Thymus (tissue), 11 donors: ENCODE measurements around the gene CCDC141. TPM values are rescaled to one million over a fixed set of nuclear protein-coding genes. Genes with fewer than 3 reads are reported as not detected.
"Not testable (repeated sequence)": the region's sequence is repeated elsewhere in the genome, so short reads cannot be mapped to it uniquely, and the experiment has no call there.

ENCODE experiments used
- DNase-seq, 9 donors: peaks; one replicate each; pipeline ENCODE4 v3.0.0-alpha.2; 2013; ENCODE audit warnings: low spot score in 9 of 9, low read depth in 6 of 9, missing footprints in 1 of 9
- H3K27ac ChIP-seq, 2 donors: one replicate each; pipeline ENCODE4 v1.5.1; 2013; ENCODE audit warnings: control low read depth in 1 of 2, low read depth in 1 of 2, low read length in 1 of 2, mild to moderate bottlenecking in 1 of 2, moderate library complexity in 1 of 2
- H3K27me3 ChIP-seq, 2 donors: one replicate each; pipeline ENCODE4 v1.5.1; 2013; ENCODE audit warnings: low read length in 1 of 2; ENCODE audit not compliant: control insufficient read depth in 2 of 2, insufficient read depth in 1 of 2
- H3K36me3 ChIP-seq, 2 donors: one replicate each; pipeline ENCODE4 v1.5.1; 2013; ENCODE audit warnings: low read length in 1 of 2, mild to moderate bottlenecking in 1 of 2, moderate library complexity in 1 of 2; ENCODE audit not compliant: control insufficient read depth in 2 of 2, insufficient read depth in 2 of 2
- H3K4me1 ChIP-seq, 2 donors: one replicate each; pipeline ENCODE4 v1.5.1; 2013; ENCODE audit warnings: low read length in 2 of 2; ENCODE audit not compliant: control insufficient read depth in 2 of 2, insufficient read depth in 2 of 2
- H3K4me3 ChIP-seq, 2 donors: one replicate each; pipeline ENCODE4 v1.5.1; 2013; ENCODE audit warnings: low read length in 2 of 2, control low read depth in 1 of 2, mild to moderate bottlenecking in 1 of 2
- H3K9me3 ChIP-seq, 2 donors: one replicate each; pipeline ENCODE4 v1.5.1; 2013; ENCODE audit warnings: low read length in 1 of 2, mild to moderate bottlenecking in 1 of 2; ENCODE audit not compliant: control insufficient read depth in 2 of 2, insufficient read depth in 1 of 2
- WGBS: extraction: QIAGEN DNeasy Blood & Tissue Kit; methylation state at CpG from one replicate; pipeline ENCODE4 v1.1.7; 2013; 5-methylcytosine and 5-hydroxymethylcytosine counted together
- polyA plus RNA-seq: library from polyadenylated mRNA; stranded (reverse); fragments of 200-250 nt; gene quantifications from one replicate; pipeline ENCODE4 v1.2.3, GENCODE V29; 2013
- total RNA-seq: library from RNA; stranded (reverse); fragments of 120-200 nt; gene quantifications from one replicate; pipeline ENCODE4 v1.2.4, GENCODE V29; 2013
- donor health status: healthy.

The CCDC141 gene
- total and polyA plus RNA-seq, 2 donors = 0.84 to 5.8 TPM

DNA sequence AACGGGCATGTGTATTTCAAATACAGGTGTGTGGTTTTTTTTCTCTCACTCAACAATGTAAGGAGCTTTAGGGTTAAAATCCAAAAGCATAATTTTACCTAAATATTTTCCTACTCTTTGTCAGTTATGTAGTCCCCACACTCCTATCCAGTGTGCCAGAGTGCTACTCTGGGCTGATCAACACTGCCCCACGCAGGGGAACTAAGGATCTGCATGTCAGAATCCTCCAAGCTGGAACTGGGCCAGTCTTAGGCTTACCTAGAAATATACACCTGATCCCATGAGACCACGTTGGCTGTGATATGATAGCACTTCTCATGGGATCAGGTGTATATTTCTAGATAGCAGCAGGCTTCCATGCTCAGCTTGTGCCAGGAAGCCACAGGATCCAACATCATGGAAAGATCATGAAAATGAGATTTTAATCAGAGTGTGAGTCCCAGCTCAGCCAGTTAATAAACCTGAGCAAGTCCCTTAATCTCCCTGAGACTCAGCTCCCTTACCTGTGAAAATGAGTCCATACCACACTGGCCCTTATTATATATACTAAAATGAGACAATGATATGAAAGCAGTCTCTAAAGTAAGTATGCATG, 29.7 kb downstream of the CCDC141 start:
- H3K9me3 ChIP-seq = no peaks in the 10 kb centered on the region
- 71% methylated on average over 3 of the region's 3 CpGs for WGBS
- H3K4me1 ChIP-seq = peaks cover 2 to 6% of the 10 kb centered on the region in 2 donors
- peak in 3 of 9 donors; percentile 11 to 53 (median 26) for DNase-seq
- no peak overlapping the region for H3K4me3 ChIP-seq
- no peaks in the 10 kb centered on the region for H3K27me3 ChIP-seq
- no peaks in the 10 kb centered on the region for H3K36me3 ChIP-seq
- no peak overlapping the region for H3K27ac ChIP-seq

DNA sequence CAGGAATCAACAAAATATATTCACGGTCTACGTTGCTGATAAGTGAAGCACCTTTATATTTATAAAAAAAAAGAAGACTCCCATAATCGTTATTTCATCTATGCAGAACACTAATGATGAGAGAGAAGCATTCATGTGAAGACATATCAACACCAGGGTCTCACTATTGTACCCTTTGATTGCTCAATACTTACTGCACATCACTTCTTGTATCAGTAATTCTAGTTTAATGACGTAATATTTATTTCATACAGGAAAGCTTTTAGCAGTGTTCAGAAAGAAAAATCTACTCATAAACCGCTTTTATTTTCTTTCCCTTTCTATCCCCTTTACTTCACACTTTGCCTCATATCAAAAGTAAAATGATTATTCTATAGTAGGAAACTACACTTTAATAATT, 30.7 kb downstream of the CCDC141 start:
- 99% methylated on average over 5 of the region's 5 CpGs for WGBS
- no peak overlapping the region for H3K27ac ChIP-seq
- no peak overlapping the region for H3K4me3 ChIP-seq
- H3K27me3 ChIP-seq = no peaks in the 10 kb centered on the region
- no peaks in the 10 kb centered on the region for H3K36me3 ChIP-seq
- H3K9me3 ChIP-seq = no peaks in the 10 kb centered on the region
- peaks cover 2 to 6% of the 10 kb centered on the region in 2 donors for H3K4me1 ChIP-seq
- DNase-seq = no peak

DNA sequence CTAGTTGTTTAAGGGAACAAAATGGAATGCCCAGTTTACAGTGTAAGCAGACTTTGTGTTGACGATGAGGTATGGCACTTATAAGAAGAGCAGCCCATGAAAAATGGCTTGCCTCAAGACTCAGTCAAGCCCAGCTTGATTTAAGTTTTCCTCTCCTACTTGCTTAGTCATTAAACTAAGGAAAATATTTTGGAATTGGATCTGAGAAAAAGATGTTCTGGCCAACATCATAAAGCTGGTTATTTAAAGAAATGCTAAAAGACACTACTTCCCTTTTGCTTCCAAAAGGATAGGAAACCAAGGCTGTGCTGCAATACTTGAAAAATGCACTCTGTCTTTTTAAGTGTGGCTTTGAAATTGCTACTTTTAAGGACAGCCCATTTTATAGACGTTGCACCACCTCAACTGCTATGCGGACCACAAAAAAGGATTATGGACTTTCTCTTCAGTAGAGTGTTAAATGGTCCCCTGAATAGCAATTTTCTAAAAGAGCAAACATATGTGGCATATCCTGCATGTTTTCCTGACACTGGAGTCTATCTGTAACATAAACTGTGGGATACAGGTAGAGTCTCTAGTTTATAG, 32.1 kb downstream of the CCDC141 start:
- peak in 2 of 9 donors; percentile 16 to 31 for DNase-seq
- no peaks in the 10 kb centered on the region for H3K27me3 ChIP-seq
- peaks cover 2 to 6% of the 10 kb centered on the region in 2 donors for H3K4me1 ChIP-seq
- no peaks in the 10 kb centered on the region for H3K36me3 ChIP-seq
- no peak overlapping the region for H3K4me3 ChIP-seq
- H3K27ac ChIP-seq = no peak overlapping the region
- no peaks in the 10 kb centered on the region for H3K9me3 ChIP-seq
- 39% methylated on average over 3 of the region's 3 CpGs for WGBS

DNA sequence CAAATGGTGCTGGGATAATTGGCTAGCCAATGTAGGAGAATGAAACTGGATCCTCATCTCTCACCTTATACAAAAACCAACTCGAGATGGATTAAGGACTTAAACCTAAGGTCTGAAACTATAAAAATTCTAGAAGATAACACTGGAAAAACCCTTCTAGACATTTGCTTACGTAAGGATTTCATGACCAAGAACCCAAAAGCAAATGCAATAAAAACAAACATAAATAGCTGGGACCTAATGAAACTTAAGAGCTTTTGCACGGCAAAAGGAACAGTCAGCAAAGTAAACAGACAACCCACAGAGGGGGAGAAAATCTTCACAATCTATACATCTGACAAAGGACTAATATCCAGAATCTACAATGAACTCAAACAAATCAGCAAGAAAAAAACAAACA, 35.7 kb downstream of the CCDC141 start:
- not testable (repeated sequence) for H3K9me3 ChIP-seq, H3K27ac ChIP-seq, H3K36me3 ChIP-seq, H3K27me3 ChIP-seq, H3K4me1 ChIP-seq, DNase-seq, H3K4me3 ChIP-seq
- 97% methylated on average over 3 of the region's 3 CpGs for WGBS

DNA sequence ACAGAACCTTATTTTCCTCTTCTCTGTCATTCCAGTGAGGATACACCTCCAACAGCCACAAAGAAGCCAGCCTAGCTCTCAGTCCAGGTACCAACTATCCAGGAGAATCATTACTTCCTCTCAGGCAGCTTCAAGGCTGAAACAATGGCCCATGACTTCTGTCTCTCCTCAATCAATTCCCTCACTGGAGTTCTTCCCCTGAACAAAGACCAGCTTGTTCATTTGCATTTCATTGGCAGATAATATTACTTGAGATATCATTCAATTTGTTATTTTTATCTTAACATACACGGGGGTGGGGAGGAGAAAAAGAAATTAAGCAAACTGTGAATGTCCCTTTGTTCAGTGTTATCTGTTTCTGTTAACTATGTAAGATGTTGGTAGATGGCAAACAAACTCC, 44.0 kb downstream of the CCDC141 start:
- Histone ChIP-seq H3K36me3 (no peaks in the 10 kb centered on the region), H3K27ac (no peak overlapping the region), H3K9me3 (peaks cover 0 to 3% of the 10 kb centered on the region in 2 donors), H3K4me3 (no peak overlapping the region), H3K27me3 (no peaks in the 10 kb centered on the region), H3K4me1 (no peaks in the 10 kb centered on the region)
- DNase-seq = no peak
- 87% methylated on average over 1 of the region's 1 CpG for WGBS

DNA sequence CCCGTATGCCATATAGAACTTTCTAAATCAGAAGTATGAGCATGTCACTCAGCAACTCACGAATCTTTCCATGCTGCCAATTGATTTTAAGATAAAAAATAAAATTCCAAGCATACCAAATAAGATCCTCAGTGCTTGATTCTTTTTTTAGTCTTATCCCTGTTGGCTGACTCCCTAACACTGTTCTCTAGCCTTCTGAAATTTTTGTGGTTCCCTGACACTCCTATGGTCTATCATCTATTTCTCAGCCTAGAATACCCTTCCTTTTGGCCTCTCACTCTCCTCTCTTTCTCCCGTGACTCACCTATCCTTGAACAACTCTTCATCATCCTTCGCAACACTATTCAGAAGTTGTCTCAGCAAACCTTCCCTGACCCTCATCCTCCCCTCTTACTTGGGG, 50.5 kb downstream of the CCDC141 start:
- WGBS = 96% methylated on average over 4 of the region's 4 CpGs
- no peak overlapping the region for H3K4me3 ChIP-seq
- no peaks in the 10 kb centered on the region for H3K4me1 ChIP-seq
- no peak for DNase-seq
- no peak overlapping the region for H3K27ac ChIP-seq
- no peaks in the 10 kb centered on the region for H3K27me3 ChIP-seq
- H3K9me3 ChIP-seq = no peaks in the 10 kb centered on the region
- H3K36me3 ChIP-seq = no peaks in the 10 kb centered on the region

DNA sequence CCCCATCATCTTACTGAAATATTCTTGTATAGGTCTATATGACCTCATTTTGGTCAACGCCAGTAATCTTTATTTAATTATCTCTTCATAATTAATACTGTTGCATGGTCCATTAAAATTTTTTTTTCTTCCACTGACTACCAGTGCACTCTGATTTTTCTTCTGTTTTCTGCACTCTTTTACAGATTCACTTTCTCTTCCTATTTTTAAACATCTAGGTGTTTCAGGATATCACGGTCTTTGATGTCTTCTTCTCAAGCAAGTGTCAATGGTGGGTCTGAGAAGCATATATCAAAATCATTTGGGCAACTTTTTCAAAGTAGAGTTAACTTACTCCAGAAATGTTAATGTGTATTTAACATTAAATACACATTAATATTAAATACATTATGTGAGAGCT, 51.4 kb downstream of the CCDC141 start:
- Histone ChIP-seq H3K27me3 (no peaks in the 10 kb centered on the region), H3K36me3 (peaks cover 0 to 4% of the 10 kb centered on the region in 2 donors), H3K9me3 (peaks cover 1 to 7% of the 10 kb centered on the region in 2 donors), H3K4me1 (no peaks in the 10 kb centered on the region), H3K4me3 (no peak overlapping the region), H3K27ac (no peak overlapping the region)
- WGBS = 76% methylated on average over 2 of the region's 2 CpGs
- no peak for DNase-seq

DNA sequence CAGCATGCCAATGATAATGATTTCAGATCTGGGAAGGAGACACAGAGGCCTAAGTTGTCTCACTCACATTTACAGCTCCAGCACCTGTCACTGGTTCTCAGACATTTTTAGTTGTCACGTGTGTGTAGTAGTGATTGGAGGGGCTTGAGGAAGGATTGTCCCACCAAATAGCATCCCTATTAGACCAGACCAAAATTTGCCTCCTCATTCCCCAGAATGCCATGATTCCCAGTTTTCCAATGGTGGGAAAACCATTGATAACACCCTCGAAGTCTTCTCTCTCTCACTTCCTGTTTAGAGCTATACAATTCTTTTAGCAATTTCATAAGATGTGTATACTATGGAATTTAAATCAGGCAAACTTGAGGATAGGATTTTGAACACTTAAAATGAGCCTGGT, 52.5 kb downstream of the CCDC141 start:
- 94% methylated on average over 2 of the region's 2 CpGs for WGBS

DNA sequence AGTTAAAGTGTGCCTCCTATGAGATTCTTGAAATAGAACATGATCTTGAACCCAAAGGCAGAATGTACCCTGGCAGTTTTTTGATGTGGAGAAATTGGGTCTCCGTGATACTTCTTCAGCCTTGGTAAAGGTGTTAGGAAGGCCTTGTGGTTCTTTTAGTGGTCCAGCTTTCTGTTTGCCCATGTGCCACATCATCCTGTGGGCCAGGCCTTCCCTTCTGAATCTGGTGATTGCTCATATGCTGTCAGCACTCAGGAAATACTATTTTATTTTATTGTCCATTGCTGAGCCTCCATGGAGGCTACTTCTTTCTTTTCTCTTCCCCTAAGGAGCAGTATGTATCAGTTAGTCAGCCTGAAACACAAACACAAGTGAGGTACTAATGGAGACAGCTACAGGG, 52.9 kb downstream of the CCDC141 start:
- Histone ChIP-seq H3K4me3 (no peak overlapping the region), H3K27ac (no peak overlapping the region), H3K36me3 (peaks cover 0 to 4% of the 10 kb centered on the region in 2 donors), H3K9me3 (peaks cover 1 to 7% of the 10 kb centered on the region in 2 donors), H3K27me3 (no peaks in the 10 kb centered on the region), H3K4me1 (no peaks in the 10 kb centered on the region)
- no peak for DNase-seq
- 93% methylated on average over 1 of the region's 1 CpG for WGBS

More for the DNA sequence above, 52.5 kb downstream of the CCDC141 start:
- H3K9me3 ChIP-seq = peaks cover 1 to 7% of the 10 kb centered on the region in 2 donors
- no peak overlapping the region for H3K27ac ChIP-seq
- no peak overlapping the region for H3K4me3 ChIP-seq
- peaks cover 0 to 4% of the 10 kb centered on the region in 2 donors for H3K36me3 ChIP-seq
- DNase-seq = no peak
- no peaks in the 10 kb centered on the region for H3K4me1 ChIP-seq
- no peaks in the 10 kb centered on the region for H3K27me3 ChIP-seq
